Keratinocyte (primary cell): ENCODE results near the gene ALOX15. TPM values are rescaled to one million over a fixed set of nuclear protein-coding genes. Genes with fewer than 3 reads are reported as not detected.

ENCODE experiments used
- DNase-seq: peaks from one replicate; pipeline ENCODE4 v3.0.0-alpha.2; 2011; ENCODE audit warnings: low read depth, missing footprints, low spot score
- FAIRE-seq: peaks from 2 replicates; lab custom pipeline; 2011; peaks lifted over from hg19 to GRCh38; lab: Jason Lieb, UNC
- H2AFZ ChIP-seq: 2 replicates; pipeline ENCODE4 v1.6.0; 2012; ENCODE audit warnings: low read length, control low read depth, inconsistent platforms; ENCODE audit not compliant: control insufficient read depth
- H3K27ac ChIP-seq: 2 replicates; pipeline ENCODE4 v1.5.1; 2011; ENCODE audit warnings: low read length; ENCODE audit not compliant: control insufficient read depth, insufficient read depth
- H3K27me3 ChIP-seq: 3 replicates; pipeline ENCODE4 v1.6.0; 2011; ENCODE audit warnings: low read length; ENCODE audit not compliant: control insufficient read depth, insufficient read depth; ENCODE audit errors: extremely low read depth
- H3K36me3 ChIP-seq, 2 experiments: 2 replicates in 1 of 2; 3 replicates in 1 of 2; pipeline ENCODE4 v1.5.1; 2011; ENCODE audit warnings: low read length in 2 of 2, mild to moderate bottlenecking in 1 of 2; ENCODE audit not compliant: control insufficient read depth in 2 of 2, insufficient read depth in 2 of 2; ENCODE audit errors: extremely low read depth in 1 of 2
- H3K4me1 ChIP-seq: 3 replicates; pipeline ENCODE4 v1.5.1; 2011; ENCODE audit warnings: low read length; ENCODE audit not compliant: control insufficient read depth, insufficient read depth; ENCODE audit errors: extremely low read depth
- H3K4me2 ChIP-seq: 3 replicates; pipeline ENCODE4 v1.6.0; 2011; ENCODE audit warnings: low read depth, low read length; ENCODE audit not compliant: control insufficient read depth, insufficient read depth; ENCODE audit errors: extremely low read depth
- H3K4me3 ChIP-seq, 3 experiments: fragments of 200-600 bp in 1 of 3; sonication (generic) in 1 of 3; 2 replicates in 2 of 3; 3 replicates in 1 of 3; pipeline ENCODE4 v1.5.1; 2011 to 2016; ENCODE audit warnings: low read length in 3 of 3, mild to moderate bottlenecking in 3 of 3, control low read depth in 2 of 3, inconsistent platforms in 1 of 3, low read depth in 1 of 3, mixed read lengths in 1 of 3, mixed run types in 1 of 3, moderate library complexity in 1 of 3; ENCODE audit not compliant: control insufficient read depth in 2 of 3, insufficient read depth in 2 of 3; ENCODE audit errors: extremely low read depth in 1 of 3
- H3K79me2 ChIP-seq: 2 replicates; pipeline ENCODE4 v1.6.0; 2012; ENCODE audit warnings: low read length; ENCODE audit not compliant: control insufficient read depth, insufficient read depth
- H3K9ac ChIP-seq: 3 replicates; pipeline ENCODE4 v1.6.0; 2011; ENCODE audit warnings: low read length; ENCODE audit not compliant: control insufficient read depth, insufficient read depth; ENCODE audit errors: extremely low read depth
- H3K9me1 ChIP-seq: 3 replicates; pipeline ENCODE4 v1.6.0; 2011; ENCODE audit warnings: low read length; ENCODE audit not compliant: control insufficient read depth, insufficient read depth; ENCODE audit errors: extremely low read depth
- H3K9me3 ChIP-seq: 2 replicates; pipeline ENCODE4 v1.5.1; 2012; ENCODE audit warnings: low read depth, low read length; ENCODE audit not compliant: control insufficient read depth
- H4K20me1 ChIP-seq: 3 replicates; pipeline ENCODE4 v1.6.0; 2011; ENCODE audit warnings: low read length; ENCODE audit not compliant: control insufficient read depth, insufficient read depth; ENCODE audit errors: extremely low read depth
- CTCF ChIP-seq, 3 experiments: IDR thresholded peaks in 1 of 3; conservative IDR thresholded peaks in 1 of 3; optimal IDR thresholded peaks in 1 of 3; 2 replicates in 2 of 3; 3 replicates in 1 of 3; pipeline versions ENCODE3 to v1.5.1; 2011; ENCODE audit warnings: low read length in 3 of 3, mild to moderate bottlenecking in 3 of 3, moderate library complexity in 2 of 3, control low read depth in 1 of 3, inconsistent platforms in 1 of 3; ENCODE audit not compliant: insufficient read depth in 2 of 3; ENCODE audit errors: extremely low read depth in 1 of 3
- EZH2 ChIP-seq: IDR thresholded peaks from one replicate; pipeline ENCODE4 v1.6.1; 2012; ENCODE audit warnings: inconsistent platforms, mild to moderate bottlenecking, low read length, moderate library complexity
- dilution Hi-C: fragments of 300-500 bp; cut with MboI; formaldehyde crosslinking; loops from one replicate; pipeline ENCODE4 v1.7.0; 2020; ENCODE audit warnings: low sequenced_read_pairs; ENCODE audit not compliant: extremely low pct_ligation_motif_present
- polyA plus RNA-seq, 5 experiments: library from polyadenylated mRNA; depleted of rRNA in 3 of 5; stranded (reverse) in 3 of 5; stranded (forward) in 1 of 5; unstranded in 1 of 5; fragments of >200 nt; gene quantifications; 1 replicate in 1 of 5; 2 replicates in 3 of 5; 3 replicates in 1 of 5; pipeline versions ENCODE4 v1.2.1 to v1.2.3, GENCODE V29; 2011 to 2012; ENCODE audit warnings: missing spikeins in 2 of 5, low read depth in 1 of 5, low replicate concordance in 1 of 5

ALOX15 gene
- polyA plus RNA-seq, 1 donor (not counting 4 experiments of a cell fraction or from before 2014, with no cell fraction given): 0.04 TPM

DNA sequence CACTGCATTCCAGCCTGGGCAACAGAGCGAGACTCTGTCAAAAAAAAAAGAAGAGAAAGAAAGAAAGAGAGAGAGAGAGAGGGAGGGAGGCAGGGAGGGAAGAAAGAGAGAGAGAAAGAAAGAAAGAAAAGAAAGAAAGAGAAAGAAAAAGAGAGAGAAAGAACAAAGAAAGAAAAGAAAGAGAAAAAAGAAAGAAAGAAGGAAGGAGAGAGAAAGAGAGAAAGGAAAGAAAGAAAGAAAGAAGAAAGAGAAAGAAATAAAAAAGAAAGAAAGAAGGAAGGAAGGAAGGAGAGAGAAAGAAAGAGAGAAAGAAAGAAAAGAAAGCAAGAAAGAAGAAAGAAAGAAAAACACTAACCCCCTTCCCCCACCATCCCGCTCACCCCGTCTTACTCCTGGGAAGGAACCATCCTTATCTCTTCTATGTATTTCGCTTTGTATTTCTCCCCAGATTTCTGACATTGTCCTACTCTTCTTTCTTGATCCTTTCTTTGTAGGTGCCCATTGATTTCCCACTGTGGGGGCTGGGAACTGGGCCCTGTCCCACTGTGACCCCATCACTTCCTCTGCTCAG lies 20.9 kb downstream of the ALOX15 start:
- Histone ChIP-seq H3K4me1 (peaks cover 2% of the 10 kb centered on the region), H3K9ac (no peak overlapping the region), H3K27ac (no peak overlapping the region), H3K79me2 (no peaks in the 10 kb centered on the region), H4K20me1 (no peaks in the 10 kb centered on the region), H3K27me3 (peaks cover 19% of the 10 kb centered on the region), H3K9me3 (no peaks in the 10 kb centered on the region), H2AFZ (no peak overlapping the region), H3K4me2 (no peak overlapping the region), H3K36me3 (no peaks in the 10 kb centered on the region), H3K4me3 (no peak overlapping the region), H3K9me1 (no peaks in the 10 kb centered on the region)
- dilution Hi-C loops: no loop called here
- TF ChIP-seq EZH2 (no peak), CTCF (optimal IDR thresholded peaks at IDR 0.05 in 1 of 3, IDR thresholded peaks at IDR 0.05 in 1 of 3, conservative IDR thresholded peaks at IDR 0.05 in 1 of 3; ENCODE audit: extremely low read depth in 1 of 3, insufficient read depth in 2 of 3, low read length in 3 of 3) (no peak)
- DNase-seq (no peak), FAIRE-seq (no peak)

DNA sequence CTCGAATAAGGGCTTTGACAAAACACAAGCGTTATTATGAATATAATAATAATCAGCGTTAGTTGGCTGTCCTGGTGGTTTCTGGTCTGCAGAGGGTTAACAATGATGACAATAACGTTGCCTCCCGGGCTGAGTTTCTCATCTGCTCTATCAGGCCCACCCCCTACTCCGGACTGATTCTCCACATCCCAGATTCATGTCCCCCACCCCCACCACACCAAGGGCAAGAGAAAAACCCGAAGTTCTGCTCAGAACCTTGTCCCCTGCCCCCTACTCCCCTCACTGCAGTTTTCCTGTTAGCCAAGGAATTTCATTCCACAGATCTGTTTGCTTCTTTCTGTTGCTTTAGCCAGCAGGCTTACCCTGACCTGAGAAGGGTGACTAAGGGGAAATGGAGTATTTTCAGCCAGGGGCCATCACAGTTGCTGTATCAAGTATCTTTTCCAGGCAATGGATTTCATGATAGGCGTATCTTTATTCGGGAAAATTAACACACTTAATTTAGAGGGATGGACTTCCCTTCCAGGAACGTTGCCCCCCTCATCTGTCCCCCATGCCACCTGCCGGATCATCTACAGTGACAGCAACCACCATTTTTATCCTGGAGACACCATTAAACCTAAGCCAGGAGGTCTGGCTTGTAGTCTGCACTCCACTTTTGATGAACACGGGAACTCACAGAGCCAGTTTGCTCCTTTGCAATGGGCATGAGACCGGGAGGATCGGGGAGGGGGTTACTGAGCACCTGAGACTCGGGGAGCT lies 23.7 kb downstream of the ALOX15 start:
- peaks cover 15% of the 10 kb centered on the region for H3K27me3 ChIP-seq
- no peak overlapping the region for H3K4me2 ChIP-seq
- no peak overlapping the region for H3K27ac ChIP-seq
- dilution Hi-C loops: no loop called here
- no peak overlapping the region for H3K9ac ChIP-seq
- no peaks in the 10 kb centered on the region for H4K20me1 ChIP-seq
- no peak for TF ChIP-seq CTCF (optimal IDR thresholded peaks at IDR 0.05 in 1 of 3, IDR thresholded peaks at IDR 0.05 in 1 of 3, conservative IDR thresholded peaks at IDR 0.05 in 1 of 3; ENCODE audit: extremely low read depth in 1 of 3, insufficient read depth in 2 of 3, low read length in 3 of 3)
- TF ChIP-seq EZH2: no peak
- H2AFZ ChIP-seq: no peak overlapping the region
- DNase-seq: no peak
- FAIRE-seq: no peak
- H3K36me3 ChIP-seq: no peaks in the 10 kb centered on the region
- H3K9me1 ChIP-seq: no peaks in the 10 kb centered on the region
- H3K79me2 ChIP-seq: no peaks in the 10 kb centered on the region
- no peak overlapping the region for H3K4me3 ChIP-seq
- no peaks in the 10 kb centered on the region for H3K4me1 ChIP-seq
- H3K9me3 ChIP-seq: no peaks in the 10 kb centered on the region
